B cell (primary cell): Measurements from ENCODE around the gene YIF1A.

Experiments used
- CTCF ChIP-seq: fragments of 200-600 bp; IDR thresholded peaks from one replicate; pipeline ENCODE4 v1.8.0; 2022; ENCODE audit warnings: antibody characterized with exemption, mild to moderate bottlenecking
- EZH2 ChIP-seq: IDR thresholded peaks from 2 replicates; pipeline ENCODE4 v1.6.1; 2012; ENCODE audit warnings: borderline replicate concordance, low read depth, mild to moderate bottlenecking, moderate library complexity, low read length; ENCODE audit not compliant: insufficient read depth, poor library complexity, severe bottlenecking

DNA sequence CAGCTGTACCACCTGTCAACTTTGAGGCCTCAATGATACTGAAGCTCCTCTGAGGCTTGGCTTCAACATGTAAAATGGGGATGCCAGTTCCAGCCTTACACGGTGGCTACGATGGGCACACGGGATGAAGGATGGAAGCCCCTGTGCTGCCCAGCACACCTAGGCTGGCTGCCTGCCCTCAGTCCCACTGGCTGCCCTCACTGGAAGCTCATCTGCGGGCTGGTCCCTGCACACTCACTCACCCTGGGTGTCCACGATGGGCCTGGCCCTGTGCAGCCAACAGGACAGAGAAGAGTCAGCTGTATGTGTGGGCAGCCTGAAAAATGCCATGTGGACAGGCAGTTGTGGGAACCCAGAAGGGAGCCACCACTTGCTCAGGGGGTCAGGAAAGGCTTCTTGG lies 2.2 kb downstream of the YIF1A start:
- TF ChIP-seq CTCF (no peak), EZH2 (no peak)
